ENCODE results near the gene SV2C. TPM values are rescaled to one million over a fixed set of nuclear protein-coding genes. Genes with fewer than 3 reads are reported as not detected.

SV2C gene
- total and polyA plus RNA-seq, 4 donors, result under 0.01 to 0.04 (median 0.03) TPM; not detected in 1

GRCh38 chr5:76085243-76085579 lies 2.0 kb downstream of the SV2C start:
- no peak for DNase-seq (ENCODE audit: low spot score)
- no peak overlapping the region for H3K9ac ChIP-seq (ENCODE audit: low read depth in 1 of 2, low read length in 2 of 2)
- no peaks in the 10 kb centered on the region for H3K9me3 ChIP-seq (ENCODE audit: control insufficient read depth in 4 of 4, low read length in 3 of 4)
- peaks cover 5 to 31% (median 21%) of the 10 kb centered on the region in 4 donors for H3K27me3 ChIP-seq (ENCODE audit: control insufficient read depth in 4 of 4, insufficient read depth in 4 of 4, low read length in 3 of 4)
- no peak overlapping the region for H3K4me3 ChIP-seq (ENCODE audit: low read depth in 1 of 3, low read length in 3 of 3)
- H3K36me3 ChIP-seq (ENCODE audit: control insufficient read depth in 4 of 4, insufficient read depth in 3 of 4, low read depth in 1 of 4, low read length in 3 of 4), result no peaks in the 10 kb centered on the region
- no peak for TF ChIP-seq NR2F2 (IDR thresholded peaks at IDR 0.05)
- no peak for TF ChIP-seq ZBTB33 (IDR thresholded peaks at IDR 0.05)
- TF ChIP-seq YY1 (IDR thresholded peaks at IDR 0.05), result no peak
- TF ChIP-seq RAD21 (IDR thresholded peaks at IDR 0.05), result no peak
- no peak for TF ChIP-seq FOXA1 (IDR thresholded peaks at IDR 0.05)
- no peak for TF ChIP-seq GABPA (IDR thresholded peaks at IDR 0.05 in 1 of 2, conservative IDR thresholded peaks at IDR 0.05 in 1 of 2)
- TF ChIP-seq HNF4A (conservative IDR thresholded peaks at IDR 0.05), result no peak
- no peak for TF ChIP-seq JUND (IDR thresholded peaks at IDR 0.05)
- TF ChIP-seq REST (IDR thresholded peaks at IDR 0.05), result no peak
- TF ChIP-seq HNF4G (IDR thresholded peaks at IDR 0.05), result no peak
- TF ChIP-seq SP1 (IDR thresholded peaks at IDR 0.05), result no peak
- no peak for TF ChIP-seq FOXA2 (IDR thresholded peaks at IDR 0.05)
- TF ChIP-seq ATF3 (IDR thresholded peaks at IDR 0.05), result no peak
- TF ChIP-seq EGR1 (IDR thresholded peaks at IDR 0.05; ENCODE audit: low read depth in 2 of 2), result no peak
- no peak for TF ChIP-seq MAX (IDR thresholded peaks at IDR 0.05)
- TF ChIP-seq RXRA (IDR thresholded peaks at IDR 0.05), result no peak
- no peak for TF ChIP-seq CTCF (IDR thresholded peaks at IDR 0.05; ENCODE audit: low read depth, low read length, missing input control)
- no peak for TF ChIP-seq TAF1 (conservative IDR thresholded peaks at IDR 0.05)
- WGBS, result 31% methylated on average over 7 of the region's 7 CpGs
- peaks cover 6 to 27% (median 18%) of the 10 kb centered on the region in 4 donors for H3K4me1 ChIP-seq (ENCODE audit: control insufficient read depth in 4 of 4, insufficient read depth in 4 of 4, low read length in 3 of 4)
- H3K27ac ChIP-seq (ENCODE audit: low read depth in 1 of 2, low read length in 2 of 2), result no peak overlapping the region

Data from liver (tissue), 9 donors.